Measurements from ENCODE around the gene NOP58.
"Not testable (repeated sequence)": the region's sequence is repeated elsewhere in the genome, so short reads cannot be mapped to it uniquely, and the experiment has no call there.

Gene NOP58

GRCh38 chr2:202306034-202306433 is 40.5 kb downstream of the NOP58 start:
- H3K9ac ChIP-seq (ENCODE audit: low read depth in 1 of 2, low read length in 2 of 2) = no peak overlapping the region
- no peaks in the 10 kb centered on the region for H3K27me3 ChIP-seq (ENCODE audit: control insufficient read depth in 1 of 2, insufficient read depth in 2 of 2, low read length in 2 of 2)
- H3K9me3 ChIP-seq (ENCODE audit: control insufficient read depth in 1 of 2, low read length in 2 of 2) = no peaks in the 10 kb centered on the region
- H3K4me3 ChIP-seq (ENCODE audit: low read depth in 1 of 2, low read length in 2 of 2) = no peak overlapping the region
- H3K36me3 ChIP-seq (ENCODE audit: control insufficient read depth in 1 of 2, insufficient read depth in 2 of 2, low read length in 2 of 2) = peaks cover 17 to 61% of the 10 kb centered on the region in 2 donors
- H3K27ac ChIP-seq (ENCODE audit: low read depth, low read length) = no peak overlapping the region
- H3K4me1 ChIP-seq (ENCODE audit: control insufficient read depth in 1 of 2, insufficient read depth in 2 of 2, low read length in 2 of 2) = no peaks in the 10 kb centered on the region

DNA sequence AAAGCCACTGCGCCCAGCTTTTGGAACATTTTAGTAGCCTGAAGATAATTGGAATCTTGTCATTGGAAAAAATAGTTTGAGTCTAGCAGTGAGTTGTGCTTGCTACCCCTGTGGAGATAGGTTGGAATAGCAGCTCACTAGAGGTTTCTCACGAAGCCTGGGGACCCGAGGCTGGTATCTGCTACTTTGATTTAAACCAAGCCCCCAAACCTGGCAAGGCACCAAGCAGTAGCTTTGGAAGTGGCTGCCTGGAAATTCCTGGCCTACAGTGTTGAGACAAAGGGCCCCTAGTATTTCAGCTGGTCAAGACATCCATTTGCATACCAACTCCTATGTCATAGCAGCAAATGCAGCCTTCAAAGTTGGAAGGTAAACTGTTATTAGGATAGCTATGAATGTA is 42.1 kb downstream of the NOP58 start:
- H3K9ac ChIP-seq (ENCODE audit: low read depth in 1 of 2, low read length in 2 of 2) = no peak overlapping the region
- H3K9me3 ChIP-seq (ENCODE audit: control insufficient read depth in 1 of 2, low read length in 2 of 2) = no peaks in the 10 kb centered on the region
- H3K27ac ChIP-seq (ENCODE audit: low read depth, low read length) = no peak overlapping the region
- peaks cover 17 to 47% of the 10 kb centered on the region in 2 donors for H3K36me3 ChIP-seq (ENCODE audit: control insufficient read depth in 1 of 2, insufficient read depth in 2 of 2, low read length in 2 of 2)
- no peaks in the 10 kb centered on the region for H3K27me3 ChIP-seq (ENCODE audit: control insufficient read depth in 1 of 2, insufficient read depth in 2 of 2, low read length in 2 of 2)
- H3K4me3 ChIP-seq (ENCODE audit: low read depth in 1 of 2, low read length in 2 of 2) = no peak overlapping the region
- H3K4me1 ChIP-seq (ENCODE audit: control insufficient read depth in 1 of 2, insufficient read depth in 2 of 2, low read length in 2 of 2) = no peaks in the 10 kb centered on the region

- no peak overlapping the region for H3K27ac ChIP-seq (ENCODE audit: low read depth, low read length)
- peaks cover 5 to 11% of the 10 kb centered on the region in 2 donors for H3K36me3 ChIP-seq (ENCODE audit: control insufficient read depth in 1 of 2, insufficient read depth in 2 of 2, low read length in 2 of 2)
- H3K4me3 ChIP-seq (ENCODE audit: low read depth in 1 of 2, low read length in 2 of 2) = no peak overlapping the region
- peaks cover 0 to 1% of the 10 kb centered on the region in 2 donors for H3K4me1 ChIP-seq (ENCODE audit: control insufficient read depth in 1 of 2, insufficient read depth in 2 of 2, low read length in 2 of 2)
- H3K9me3 ChIP-seq (ENCODE audit: control insufficient read depth in 1 of 2, low read length in 2 of 2) = no peaks in the 10 kb centered on the region
- H3K9ac ChIP-seq (ENCODE audit: low read depth in 1 of 2, low read length in 2 of 2) = no peak overlapping the region
- H3K27me3 ChIP-seq (ENCODE audit: control insufficient read depth in 1 of 2, insufficient read depth in 2 of 2, low read length in 2 of 2) = no peaks in the 10 kb centered on the region
These were observed 46.3 kb downstream of the NOP58 start for GRCh38 chr2:202311823-202312388.

DNA sequence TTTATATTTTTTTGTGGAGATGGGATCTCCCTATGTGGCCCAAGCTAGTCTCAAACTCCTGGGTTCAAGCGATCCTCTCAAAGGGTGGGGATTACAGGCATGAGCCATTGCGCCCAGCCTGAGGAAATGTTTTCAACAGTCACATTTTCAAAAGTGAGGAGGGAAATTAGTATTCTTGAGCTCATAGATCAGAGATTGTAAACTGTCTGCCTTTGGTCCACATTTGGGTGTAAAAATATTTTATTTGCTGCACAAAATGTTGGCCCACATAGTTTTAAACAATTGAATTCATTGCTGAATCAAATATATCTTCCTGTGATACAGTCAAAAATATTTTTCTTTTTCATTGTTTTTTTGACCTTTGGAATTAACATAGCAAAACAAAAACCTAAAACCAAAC is 48.6 kb downstream of the NOP58 start:
- H3K27ac ChIP-seq (ENCODE audit: low read depth, low read length) = no peak overlapping the region
- no peak overlapping the region for H3K9ac ChIP-seq (ENCODE audit: low read depth in 1 of 2, low read length in 2 of 2)
- peaks cover 5 to 10% of the 10 kb centered on the region in 2 donors for H3K4me1 ChIP-seq (ENCODE audit: control insufficient read depth in 1 of 2, insufficient read depth in 2 of 2, low read length in 2 of 2)
- no peaks in the 10 kb centered on the region for H3K9me3 ChIP-seq (ENCODE audit: control insufficient read depth in 1 of 2, low read length in 2 of 2)
- H3K27me3 ChIP-seq (ENCODE audit: control insufficient read depth in 1 of 2, insufficient read depth in 2 of 2, low read length in 2 of 2) = no peaks in the 10 kb centered on the region
- no peak overlapping the region for H3K4me3 ChIP-seq (ENCODE audit: low read depth in 1 of 2, low read length in 2 of 2)
- peaks cover 3 to 5% of the 10 kb centered on the region in 2 donors for H3K36me3 ChIP-seq (ENCODE audit: control insufficient read depth in 1 of 2, insufficient read depth in 2 of 2, low read length in 2 of 2)

- Histone ChIP-seq H3K9me3 (ENCODE audit: control insufficient read depth in 1 of 2, low read length in 2 of 2) (no peaks in the 10 kb centered on the region), H3K4me3 (ENCODE audit: low read depth in 1 of 2, low read length in 2 of 2) (no peak overlapping the region), H3K9ac (ENCODE audit: low read depth in 1 of 2, low read length in 2 of 2) (no peak overlapping the region), H3K36me3 (ENCODE audit: control insufficient read depth in 1 of 2, insufficient read depth in 2 of 2, low read length in 2 of 2) (peaks cover 0 to 3% of the 10 kb centered on the region in 2 donors), H3K27me3 (ENCODE audit: control insufficient read depth in 1 of 2, insufficient read depth in 2 of 2, low read length in 2 of 2) (no peaks in the 10 kb centered on the region), H3K27ac (ENCODE audit: low read depth, low read length) (no peak overlapping the region), H3K4me1 (ENCODE audit: control insufficient read depth in 1 of 2, insufficient read depth in 2 of 2, low read length in 2 of 2) (peaks cover 5 to 10% of the 10 kb centered on the region in 2 donors)
These were observed 51.7 kb downstream of the NOP58 start for GRCh38 chr2:202317080-202317857.

- not testable (repeated sequence) for H3K36me3 ChIP-seq (ENCODE audit: control insufficient read depth in 1 of 2, insufficient read depth in 2 of 2, low read length in 2 of 2)
These were observed 54.8 kb downstream of the NOP58 start for GRCh38 chr2:202320362-202320761.

GRCh38 chr2:202322435-202322834 is 56.9 kb downstream of the NOP58 start:
- H3K9me3 ChIP-seq (ENCODE audit: control insufficient read depth in 1 of 2, low read length in 2 of 2) = no peaks in the 10 kb centered on the region
- H3K4me1 ChIP-seq (ENCODE audit: control insufficient read depth in 1 of 2, insufficient read depth in 2 of 2, low read length in 2 of 2) = peaks cover 3% of the 10 kb centered on the region in 2 donors
- H3K27ac ChIP-seq (ENCODE audit: low read depth, low read length) = no peak overlapping the region
- no peaks in the 10 kb centered on the region for H3K36me3 ChIP-seq (ENCODE audit: control insufficient read depth in 1 of 2, insufficient read depth in 2 of 2, low read length in 2 of 2)
- H3K4me3 ChIP-seq (ENCODE audit: low read depth in 1 of 2, low read length in 2 of 2) = no peak overlapping the region
- no peak overlapping the region for H3K9ac ChIP-seq (ENCODE audit: low read depth in 1 of 2, low read length in 2 of 2)
- no peaks in the 10 kb centered on the region for H3K27me3 ChIP-seq (ENCODE audit: control insufficient read depth in 1 of 2, insufficient read depth in 2 of 2, low read length in 2 of 2)

More at GRCh38 chr2:202320362-202320761, 54.8 kb downstream of the NOP58 start:
- H3K4me3 ChIP-seq (ENCODE audit: low read depth in 1 of 2, low read length in 2 of 2); H3K4me1 ChIP-seq (ENCODE audit: control insufficient read depth in 1 of 2, insufficient read depth in 2 of 2, low read length in 2 of 2); H3K27me3 ChIP-seq (ENCODE audit: control insufficient read depth in 1 of 2, insufficient read depth in 2 of 2, low read length in 2 of 2); H3K27ac ChIP-seq (ENCODE audit: low read depth, low read length); H3K9ac ChIP-seq (ENCODE audit: low read depth in 1 of 2, low read length in 2 of 2); H3K9me3 ChIP-seq (ENCODE audit: control insufficient read depth in 1 of 2, low read length in 2 of 2): not testable (repeated sequence)

- Histone ChIP-seq H3K36me3 (ENCODE audit: control insufficient read depth in 1 of 2, insufficient read depth in 2 of 2, low read length in 2 of 2) (no peaks in the 10 kb centered on the region), H3K9me3 (ENCODE audit: control insufficient read depth in 1 of 2, low read length in 2 of 2) (no peaks in the 10 kb centered on the region), H3K4me1 (ENCODE audit: control insufficient read depth in 1 of 2, insufficient read depth in 2 of 2, low read length in 2 of 2) (no peaks in the 10 kb centered on the region), H3K9ac (ENCODE audit: low read depth in 1 of 2, low read length in 2 of 2) (no peak overlapping the region), H3K27me3 (ENCODE audit: control insufficient read depth in 1 of 2, insufficient read depth in 2 of 2, low read length in 2 of 2) (no peaks in the 10 kb centered on the region), H3K4me3 (ENCODE audit: low read depth in 1 of 2, low read length in 2 of 2) (no peak overlapping the region), H3K27ac (ENCODE audit: low read depth, low read length) (no peak overlapping the region)
These were observed 62.3 kb downstream of the NOP58 start for GRCh38 chr2:202327858-202328257.

DNA sequence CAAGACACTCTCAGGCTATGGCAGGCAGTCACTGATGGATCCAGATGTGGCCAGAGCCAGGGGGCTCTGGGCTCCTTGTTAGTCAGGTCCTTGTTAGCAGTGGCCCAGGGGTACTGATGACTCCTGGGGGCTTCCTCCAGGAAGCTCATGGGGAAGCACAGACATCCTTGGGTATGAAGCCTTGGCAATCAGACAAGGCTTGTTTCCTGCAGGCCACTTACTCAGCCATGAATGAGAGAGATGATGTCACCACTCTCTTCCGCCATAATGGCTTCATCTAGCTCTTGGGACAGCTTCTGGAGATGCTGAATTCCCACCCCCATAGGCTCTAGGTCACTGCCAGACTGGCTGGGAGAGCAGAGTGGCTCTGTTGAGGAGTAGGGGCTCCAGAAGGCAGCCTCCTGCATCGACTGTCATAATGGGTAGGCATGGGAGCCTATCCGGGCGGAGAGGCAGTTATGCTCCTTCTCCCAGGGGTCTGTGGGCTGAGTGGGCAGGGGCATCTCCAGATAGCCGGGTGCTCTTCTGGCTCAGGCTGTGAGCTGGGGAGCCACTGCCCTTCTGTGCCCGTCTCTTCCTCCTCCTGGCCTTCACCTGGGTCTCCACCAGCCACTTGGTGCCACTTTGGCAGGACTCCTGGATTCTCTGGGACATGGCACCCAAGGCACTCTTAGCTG is 70.4 kb downstream of the NOP58 start:
- H3K36me3 ChIP-seq (ENCODE audit: control insufficient read depth in 1 of 2, insufficient read depth in 2 of 2, low read length in 2 of 2) = no peaks in the 10 kb centered on the region
- H3K27ac ChIP-seq (ENCODE audit: low read depth, low read length) = no peak overlapping the region
- H3K9ac ChIP-seq (ENCODE audit: low read depth in 1 of 2, low read length in 2 of 2) = no peak overlapping the region
- H3K9me3 ChIP-seq (ENCODE audit: control insufficient read depth in 1 of 2, low read length in 2 of 2) = no peaks in the 10 kb centered on the region
- H3K4me3 ChIP-seq (ENCODE audit: low read depth in 1 of 2, low read length in 2 of 2) = no peak overlapping the region
- no peaks in the 10 kb centered on the region for H3K4me1 ChIP-seq (ENCODE audit: control insufficient read depth in 1 of 2, insufficient read depth in 2 of 2, low read length in 2 of 2)
- no peaks in the 10 kb centered on the region for H3K27me3 ChIP-seq (ENCODE audit: control insufficient read depth in 1 of 2, insufficient read depth in 2 of 2, low read length in 2 of 2)

DNA sequence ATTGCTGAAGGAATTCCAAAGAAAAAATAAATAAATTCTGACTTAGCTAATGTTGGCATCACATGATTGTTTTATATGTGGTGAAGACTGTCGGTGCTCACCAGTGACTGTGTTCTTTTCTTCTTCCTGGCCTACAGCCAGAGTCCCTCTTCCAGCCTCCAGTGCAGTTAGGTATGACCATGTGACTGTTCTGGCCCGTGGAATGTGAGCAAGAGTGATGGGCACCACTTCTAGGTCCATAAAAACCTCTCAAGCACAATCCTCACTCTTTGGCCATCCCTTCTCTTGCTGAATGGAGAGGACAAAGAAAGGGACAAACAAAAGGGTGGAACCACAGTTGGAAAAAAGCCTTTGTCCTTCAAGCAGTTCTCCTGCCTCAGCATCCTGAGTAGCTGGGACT is 71.6 kb downstream of the NOP58 start:
- Histone ChIP-seq H3K4me1 (ENCODE audit: control insufficient read depth in 1 of 2, insufficient read depth in 2 of 2, low read length in 2 of 2) (no peaks in the 10 kb centered on the region), H3K9me3 (ENCODE audit: control insufficient read depth in 1 of 2, low read length in 2 of 2) (no peaks in the 10 kb centered on the region), H3K36me3 (ENCODE audit: control insufficient read depth in 1 of 2, insufficient read depth in 2 of 2, low read length in 2 of 2) (no peaks in the 10 kb centered on the region), H3K4me3 (ENCODE audit: low read depth in 1 of 2, low read length in 2 of 2) (no peak overlapping the region), H3K27ac (ENCODE audit: low read depth, low read length) (no peak overlapping the region), H3K9ac (ENCODE audit: low read depth in 1 of 2, low read length in 2 of 2) (no peak overlapping the region), H3K27me3 (ENCODE audit: control insufficient read depth in 1 of 2, insufficient read depth in 2 of 2, low read length in 2 of 2) (no peaks in the 10 kb centered on the region)
